ENCODE results near the gene SLC9A1. TPM values are rescaled to one million over a fixed set of nuclear protein-coding genes. Genes with fewer than 3 reads are reported as not detected.

SLC9A1 gene
- total and polyA plus RNA-seq, 10 of the 15 experiments (the other 5 are each of a cell fraction or from before 2014, with no cell fraction given): 0.87 to 21.4 (median 4.3) TPM

DNA sequence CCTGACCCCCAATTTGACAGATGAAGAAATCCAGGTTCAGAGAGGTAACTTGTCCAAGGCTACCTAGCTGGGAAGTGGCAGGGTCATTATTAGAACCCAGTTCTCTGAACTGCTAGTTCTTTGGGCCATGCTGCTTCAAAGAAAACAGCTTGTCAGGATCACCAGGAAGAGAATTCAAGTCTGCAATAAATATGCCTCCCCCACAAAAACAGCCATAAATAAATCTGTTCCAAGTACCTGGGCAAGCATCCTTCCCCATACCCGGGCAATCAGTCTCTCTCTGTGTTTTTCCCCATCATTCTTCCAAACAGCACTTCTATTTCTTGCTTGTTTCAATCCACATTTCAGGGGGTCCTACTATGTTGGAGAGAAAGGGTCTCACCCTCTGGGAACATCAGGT is 34.1 kb downstream of the SLC9A1 start (continued):
- TF ChIP-seq, protein P1, sequence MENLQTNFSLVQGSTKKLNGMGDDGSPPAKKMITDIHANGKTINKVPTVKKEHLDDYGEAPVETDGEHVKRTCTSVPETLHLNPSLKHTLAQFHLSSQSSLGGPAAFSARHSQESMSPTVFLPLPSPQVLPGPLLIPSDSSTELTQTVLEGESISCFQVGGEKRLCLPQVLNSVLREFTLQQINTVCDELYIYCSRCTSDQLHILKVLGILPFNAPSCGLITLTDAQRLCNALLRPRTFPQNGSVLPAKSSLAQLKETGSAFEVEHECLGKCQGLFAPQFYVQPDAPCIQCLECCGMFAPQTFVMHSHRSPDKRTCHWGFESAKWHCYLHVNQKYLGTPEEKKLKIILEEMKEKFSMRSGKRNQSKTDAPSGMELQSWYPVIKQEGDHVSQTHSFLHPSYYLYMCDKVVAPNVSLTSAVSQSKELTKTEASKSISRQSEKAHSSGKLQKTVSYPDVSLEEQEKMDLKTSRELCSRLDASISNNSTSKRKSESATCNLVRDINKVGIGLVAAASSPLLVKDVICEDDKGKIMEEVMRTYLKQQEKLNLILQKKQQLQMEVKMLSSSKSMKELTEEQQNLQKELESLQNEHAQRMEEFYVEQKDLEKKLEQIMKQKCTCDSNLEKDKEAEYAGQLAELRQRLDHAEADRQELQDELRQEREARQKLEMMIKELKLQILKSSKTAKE (IDR thresholded peaks at IDR 0.05; ENCODE audit: low read depth, poor library complexity, severe bottlenecking): no peak
- no peak for TF ChIP-seq ZNF384 (IDR thresholded peaks at IDR 0.05; ENCODE audit: borderline replicate concordance, low read depth, low read length)
- no peak for TF ChIP-seq IKZF2 (IDR thresholded peaks at IDR 0.05)

DNA sequence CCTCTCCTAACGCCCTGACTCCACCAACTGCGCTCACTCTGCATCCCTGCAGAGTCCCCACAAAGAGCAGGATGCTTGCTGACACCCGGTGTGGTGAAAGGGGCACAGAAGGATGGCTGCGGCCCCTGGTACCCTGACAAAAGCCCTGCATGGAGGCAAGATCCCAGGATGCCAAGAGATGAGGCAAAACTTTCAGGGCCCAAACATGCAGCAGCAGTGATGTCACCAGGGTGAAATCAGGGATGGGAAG is 36.6 kb downstream of the SLC9A1 start:
- SMC1A ChIA-PET (ENCODE audit: uncharacterized antibody, unreplicated experiment): interaction anchor here (1.5 kb wide), 1 partner anchor 73 kb away, joined by 5 read pairs; no protein-coding TSS in a partner anchor
- H3K9ac ChIP-seq (ENCODE audit: control insufficient read depth, insufficient read depth, low read length): no peak overlapping the region
- H3K36me3 ChIP-seq (ENCODE audit: control insufficient read depth in 2 of 2, insufficient read depth in 2 of 2, low read length in 1 of 2): peaks cover 0 to 3% of the 10 kb centered on the region in 2 experiments; a peak in 2 of 4 replicates
- FAIRE-seq: no peak
- POLR2A ChIA-PET: no interaction called here
- no peaks in the 10 kb centered on the region for H4K20me1 ChIP-seq (ENCODE audit: control insufficient read depth, insufficient read depth)
- WGBS (ENCODE audit: insufficient coverage, insufficient replicate concordance, low lambda C conversion rate, missing lambda C conversion rate): 65% methylated on average over 4 of the region's 4 CpGs
- H3K4me2 ChIP-seq (ENCODE audit: control insufficient read depth, insufficient read depth): no peak overlapping the region
- no peaks in the 10 kb centered on the region for H3K27me3 ChIP-seq (replicated peaks in 1 of 2; ENCODE audit: control insufficient read depth in 2 of 2, insufficient read depth in 2 of 2, low read length in 1 of 2)
- ATAC-seq: no peak
- no peaks in the 10 kb centered on the region for H3K79me2 ChIP-seq (ENCODE audit: control insufficient read depth, insufficient read depth, low read length)
- H3K4me1 ChIP-seq (ENCODE audit: control insufficient read depth, insufficient read depth, low read length): no peaks in the 10 kb centered on the region
- CTCF ChIA-PET: interaction anchor here (1.6 kb wide), 1 partner anchor 73 kb away, joined by 10 read pairs; no protein-coding TSS in a partner anchor
- no TSS peak for BruUV-seq (replicated peaks)
- H3K4me3 ChIP-seq: no peak overlapping the region
- no peak overlapping the region for H3K27ac ChIP-seq (ENCODE audit: control insufficient read depth, insufficient read depth)
- intact Hi-C loops (cut with micrococcal nuclease; ENCODE audit: unreplicated experiment): no loop called here
- RAD21 ChIA-PET (ENCODE audit: unreplicated experiment): no interaction called here
- no peak for DNase-seq (ENCODE audit: low read depth, low spot score)
- no peaks in the 10 kb centered on the region for H3K9me3 ChIP-seq (replicated peaks; ENCODE audit: control insufficient read depth, insufficient read depth, low read length)
- H2AFZ ChIP-seq (ENCODE audit: control insufficient read depth, low read depth, low read length): no peak overlapping the region
- in situ Hi-C loops (cut with MboI): no loop called here
- TF ChIP-seq, protein P2, sequence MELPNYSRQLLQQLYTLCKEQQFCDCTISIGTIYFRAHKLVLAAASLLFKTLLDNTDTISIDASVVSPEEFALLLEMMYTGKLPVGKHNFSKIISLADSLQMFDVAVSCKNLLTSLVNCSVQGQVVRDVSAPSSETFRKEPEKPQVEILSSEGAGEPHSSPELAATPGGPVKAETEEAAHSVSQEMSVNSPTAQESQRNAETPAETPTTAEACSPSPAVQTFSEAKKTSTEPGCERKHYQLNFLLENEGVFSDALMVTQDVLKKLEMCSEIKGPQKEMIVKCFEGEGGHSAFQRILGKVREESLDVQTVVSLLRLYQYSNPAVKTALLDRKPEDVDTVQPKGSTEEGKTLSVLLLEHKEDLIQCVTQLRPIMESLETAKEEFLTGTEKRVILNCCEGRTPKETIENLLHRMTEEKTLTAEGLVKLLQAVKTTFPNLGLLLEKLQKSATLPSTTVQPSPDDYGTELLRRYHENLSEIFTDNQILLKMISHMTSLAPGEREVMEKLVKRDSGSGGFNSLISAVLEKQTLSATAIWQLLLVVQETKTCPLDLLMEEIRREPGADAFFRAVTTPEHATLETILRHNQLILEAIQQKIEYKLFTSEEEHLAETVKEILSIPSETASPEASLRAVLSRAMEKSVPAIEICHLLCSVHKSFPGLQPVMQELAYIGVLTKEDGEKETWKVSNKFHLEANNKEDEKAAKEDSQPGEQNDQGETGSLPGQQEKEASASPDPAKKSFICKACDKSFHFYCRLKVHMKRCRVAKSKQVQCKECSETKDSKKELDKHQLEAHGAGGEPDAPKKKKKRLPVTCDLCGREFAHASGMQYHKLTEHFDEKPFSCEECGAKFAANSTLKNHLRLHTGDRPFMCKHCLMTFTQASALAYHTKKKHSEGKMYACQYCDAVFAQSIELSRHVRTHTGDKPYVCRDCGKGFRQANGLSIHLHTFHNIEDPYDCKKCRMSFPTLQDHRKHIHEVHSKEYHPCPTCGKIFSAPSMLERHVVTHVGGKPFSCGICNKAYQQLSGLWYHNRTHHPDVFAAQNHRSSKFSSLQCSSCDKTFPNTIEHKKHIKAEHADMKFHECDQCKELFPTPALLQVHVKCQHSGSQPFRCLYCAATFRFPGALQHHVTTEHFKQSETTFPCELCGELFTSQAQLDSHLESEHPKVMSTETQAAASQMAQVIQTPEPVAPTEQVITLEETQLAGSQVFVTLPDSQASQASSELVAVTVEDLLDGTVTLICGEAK (IDR thresholded peaks at IDR 0.05; ENCODE audit: borderline replicate concordance): no peak
- TF ChIP-seq, protein P3, sequence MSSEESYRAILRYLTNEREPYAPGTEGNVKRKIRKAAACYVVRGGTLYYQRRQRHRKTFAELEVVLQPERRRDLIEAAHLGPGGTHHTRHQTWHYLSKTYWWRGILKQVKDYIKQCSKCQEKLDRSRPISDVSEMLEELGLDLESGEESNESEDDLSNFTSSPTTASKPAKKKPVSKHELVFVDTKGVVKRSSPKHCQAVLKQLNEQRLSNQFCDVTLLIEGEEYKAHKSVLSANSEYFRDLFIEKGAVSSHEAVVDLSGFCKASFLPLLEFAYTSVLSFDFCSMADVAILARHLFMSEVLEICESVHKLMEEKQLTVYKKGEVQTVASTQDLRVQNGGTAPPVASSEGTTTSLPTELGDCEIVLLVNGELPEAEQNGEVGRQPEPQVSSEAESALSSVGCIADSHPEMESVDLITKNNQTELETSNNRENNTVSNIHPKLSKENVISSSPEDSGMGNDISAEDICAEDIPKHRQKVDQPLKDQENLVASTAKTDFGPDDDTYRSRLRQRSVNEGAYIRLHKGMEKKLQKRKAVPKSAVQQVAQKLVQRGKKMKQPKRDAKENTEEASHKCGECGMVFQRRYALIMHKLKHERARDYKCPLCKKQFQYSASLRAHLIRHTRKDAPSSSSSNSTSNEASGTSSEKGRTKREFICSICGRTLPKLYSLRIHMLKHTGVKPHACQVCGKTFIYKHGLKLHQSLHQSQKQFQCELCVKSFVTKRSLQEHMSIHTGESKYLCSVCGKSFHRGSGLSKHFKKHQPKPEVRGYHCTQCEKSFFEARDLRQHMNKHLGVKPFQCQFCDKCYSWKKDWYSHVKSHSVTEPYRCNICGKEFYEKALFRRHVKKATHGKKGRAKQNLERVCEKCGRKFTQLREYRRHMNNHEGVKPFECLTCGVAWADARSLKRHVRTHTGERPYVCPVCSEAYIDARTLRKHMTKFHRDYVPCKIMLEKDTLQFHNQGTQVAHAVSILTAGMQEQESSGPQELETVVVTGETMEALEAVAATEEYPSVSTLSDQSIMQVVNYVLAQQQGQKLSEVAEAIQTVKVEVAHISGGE (CRISPR knock-in tag; IDR thresholded peaks at IDR 0.05): no peak
- TF ChIP-seq EGR1 (IDR thresholded peaks at IDR 0.05; ENCODE audit: borderline replicate concordance in 1 of 2, low read depth in 2 of 2, low read length in 2 of 2): no peak
- TF ChIP-seq ETV6 (conservative IDR thresholded peaks at IDR 0.05 in 1 of 2, IDR thresholded peaks at IDR 0.05 in 1 of 2; ENCODE audit: borderline replicate concordance in 1 of 2, low read depth in 1 of 2): no peak
- no peak for TF ChIP-seq ZNF622 (IDR thresholded peaks at IDR 0.05)
- no peak for TF ChIP-seq CBX3 (IDR thresholded peaks at IDR 0.05; ENCODE audit: borderline replicate concordance, low read depth)
- TF ChIP-seq RELA (IDR thresholded peaks at IDR 0.05; ENCODE audit: borderline replicate concordance, partially characterized antibody): no peak
- no peak for TF ChIP-seq GATAD2B (conservative IDR thresholded peaks at IDR 0.05; ENCODE audit: low read depth)
- no peak for TF ChIP-seq SIX5 (IDR thresholded peaks at IDR 0.05; ENCODE audit: low read depth, low read length, severe bottlenecking)
- TF ChIP-seq STAT1 (conservative IDR thresholded peaks at IDR 0.05): no peak

Measured in GM12878 (cell line).